ENCODE measurements around the gene COX19.

- no peak for TF ChIP-seq CTCF (conservative IDR thresholded peaks at IDR 0.05)
- TF ChIP-seq EZH2 (IDR thresholded peaks at IDR 0.05; ENCODE audit: low read depth), result no peak
Measured at GRCh38 chr7:976901-977325, 1.6 kb upstream of the COX19 start.
